ENCODE measurements around the gene RAB11FIP4.

Gene RAB11FIP4

GRCh38 chr17:31585280-31585630 lies 193.8 kb downstream of the RAB11FIP4 start:
- H3K27ac ChIP-seq = no peak overlapping the region
- H3K36me3 ChIP-seq = no peaks in the 10 kb centered on the region
- H3K9me3 ChIP-seq = no peaks in the 10 kb centered on the region
- H3K4me3 ChIP-seq (ENCODE audit: low read depth in 1 of 2, low read length in 1 of 2) = no peak overlapping the region
- H3K4me1 ChIP-seq (ENCODE audit: control insufficient read depth in 1 of 2, insufficient read depth in 1 of 2, low read depth in 1 of 2, low read length in 1 of 2) = peaks cover 38 to 50% of the 10 kb centered on the region in 2 experiments
- H3K27me3 ChIP-seq = no peaks in the 10 kb centered on the region
- TF ChIP-seq, protein P1, sequence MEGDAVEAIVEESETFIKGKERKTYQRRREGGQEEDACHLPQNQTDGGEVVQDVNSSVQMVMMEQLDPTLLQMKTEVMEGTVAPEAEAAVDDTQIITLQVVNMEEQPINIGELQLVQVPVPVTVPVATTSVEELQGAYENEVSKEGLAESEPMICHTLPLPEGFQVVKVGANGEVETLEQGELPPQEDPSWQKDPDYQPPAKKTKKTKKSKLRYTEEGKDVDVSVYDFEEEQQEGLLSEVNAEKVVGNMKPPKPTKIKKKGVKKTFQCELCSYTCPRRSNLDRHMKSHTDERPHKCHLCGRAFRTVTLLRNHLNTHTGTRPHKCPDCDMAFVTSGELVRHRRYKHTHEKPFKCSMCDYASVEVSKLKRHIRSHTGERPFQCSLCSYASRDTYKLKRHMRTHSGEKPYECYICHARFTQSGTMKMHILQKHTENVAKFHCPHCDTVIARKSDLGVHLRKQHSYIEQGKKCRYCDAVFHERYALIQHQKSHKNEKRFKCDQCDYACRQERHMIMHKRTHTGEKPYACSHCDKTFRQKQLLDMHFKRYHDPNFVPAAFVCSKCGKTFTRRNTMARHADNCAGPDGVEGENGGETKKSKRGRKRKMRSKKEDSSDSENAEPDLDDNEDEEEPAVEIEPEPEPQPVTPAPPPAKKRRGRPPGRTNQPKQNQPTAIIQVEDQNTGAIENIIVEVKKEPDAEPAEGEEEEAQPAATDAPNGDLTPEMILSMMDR (IDR thresholded peaks at IDR 0.05) = no peak

- Histone ChIP-seq H3K9me3 (no peaks in the 10 kb centered on the region), H3K4me1 (ENCODE audit: control insufficient read depth in 1 of 2, insufficient read depth in 1 of 2, low read depth in 1 of 2, low read length in 1 of 2) (peaks cover 21 to 33% of the 10 kb centered on the region in 2 experiments), H3K4me3 (ENCODE audit: low read depth in 1 of 2, low read length in 1 of 2) (no peak overlapping the region), H3K27ac (no peak overlapping the region), H3K36me3 (peaks cover 5% of the 10 kb centered on the region), H3K27me3 (no peaks in the 10 kb centered on the region)
- TF ChIP-seq, protein P1 (IDR thresholded peaks at IDR 0.05) = no peak
These were observed 195.5 kb downstream of the RAB11FIP4 start for GRCh38 chr17:31586946-31587345.

- Histone ChIP-seq H3K36me3 (peaks cover 5% of the 10 kb centered on the region), H3K4me1 (ENCODE audit: control insufficient read depth in 1 of 2, insufficient read depth in 1 of 2, low read depth in 1 of 2, low read length in 1 of 2) (peaks cover 16 to 28% of the 10 kb centered on the region in 2 experiments), H3K4me3 (ENCODE audit: low read depth in 1 of 2, low read length in 1 of 2) (no peak overlapping the region), H3K27me3 (no peaks in the 10 kb centered on the region), H3K27ac (no peak overlapping the region), H3K9me3 (no peaks in the 10 kb centered on the region)
- TF ChIP-seq, protein P1 (IDR thresholded peaks at IDR 0.05) = no peak
These were observed 196.0 kb downstream of the RAB11FIP4 start for GRCh38 chr17:31587462-31587861.

All from neutrophil (primary cell).